Measurements from ENCODE around the gene PRSS57.
"Not testable (repeated sequence)": the region's sequence is repeated elsewhere in the genome, so short reads cannot be mapped to it uniquely, and the experiment has no call there.

The PRSS57 gene

DNA sequence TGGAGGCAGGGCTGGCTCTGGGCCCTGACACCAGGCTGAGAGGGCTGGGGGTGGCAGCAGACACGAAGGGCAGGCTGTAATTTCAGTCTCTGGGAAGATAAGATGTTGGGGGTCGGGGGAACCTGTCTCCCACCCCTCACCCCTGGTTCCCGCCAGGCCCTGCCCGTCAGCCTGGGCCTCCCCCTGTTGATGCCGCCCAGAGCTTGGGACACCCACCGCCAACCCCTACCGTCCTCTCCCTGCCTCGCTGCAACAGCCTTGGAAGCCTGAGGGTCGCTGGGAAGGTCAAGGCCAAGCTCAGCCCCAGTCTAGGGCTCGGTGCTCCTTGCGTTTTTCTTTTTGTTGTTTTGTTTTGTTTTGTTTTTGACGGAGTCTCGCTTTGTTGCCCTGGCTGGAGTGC, 28.0 kb upstream of the PRSS57 start:
- no peak for DNase-seq

DNA sequence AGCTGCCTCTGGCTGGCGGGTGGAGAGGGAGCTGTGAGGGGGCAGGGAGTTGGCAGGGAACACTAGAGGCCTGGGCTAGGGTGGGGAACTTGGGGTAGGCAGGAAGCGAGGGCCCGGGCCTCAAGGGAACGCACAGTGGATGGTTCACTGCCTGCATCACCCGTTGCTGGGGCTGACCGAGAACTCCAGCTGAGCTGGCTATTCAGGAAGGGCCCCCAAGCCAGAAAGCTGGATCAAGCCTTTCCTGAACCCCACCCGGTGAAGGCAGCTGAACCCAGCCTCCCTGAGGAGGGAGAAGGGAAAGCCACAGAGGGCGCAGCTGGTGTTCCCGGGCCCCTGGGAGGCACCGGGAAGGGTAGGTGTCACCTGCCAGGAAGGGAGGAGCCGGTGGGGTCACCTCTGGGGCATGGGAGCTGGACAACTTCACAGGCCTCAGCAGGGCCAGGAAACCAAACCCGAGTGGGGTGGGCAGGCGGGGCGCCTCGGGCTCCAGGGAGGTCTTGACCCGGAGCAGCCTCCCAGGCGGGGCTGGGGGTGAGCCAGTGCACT, 27.4 kb upstream of the PRSS57 start:
- DNase-seq: no peak

DNA sequence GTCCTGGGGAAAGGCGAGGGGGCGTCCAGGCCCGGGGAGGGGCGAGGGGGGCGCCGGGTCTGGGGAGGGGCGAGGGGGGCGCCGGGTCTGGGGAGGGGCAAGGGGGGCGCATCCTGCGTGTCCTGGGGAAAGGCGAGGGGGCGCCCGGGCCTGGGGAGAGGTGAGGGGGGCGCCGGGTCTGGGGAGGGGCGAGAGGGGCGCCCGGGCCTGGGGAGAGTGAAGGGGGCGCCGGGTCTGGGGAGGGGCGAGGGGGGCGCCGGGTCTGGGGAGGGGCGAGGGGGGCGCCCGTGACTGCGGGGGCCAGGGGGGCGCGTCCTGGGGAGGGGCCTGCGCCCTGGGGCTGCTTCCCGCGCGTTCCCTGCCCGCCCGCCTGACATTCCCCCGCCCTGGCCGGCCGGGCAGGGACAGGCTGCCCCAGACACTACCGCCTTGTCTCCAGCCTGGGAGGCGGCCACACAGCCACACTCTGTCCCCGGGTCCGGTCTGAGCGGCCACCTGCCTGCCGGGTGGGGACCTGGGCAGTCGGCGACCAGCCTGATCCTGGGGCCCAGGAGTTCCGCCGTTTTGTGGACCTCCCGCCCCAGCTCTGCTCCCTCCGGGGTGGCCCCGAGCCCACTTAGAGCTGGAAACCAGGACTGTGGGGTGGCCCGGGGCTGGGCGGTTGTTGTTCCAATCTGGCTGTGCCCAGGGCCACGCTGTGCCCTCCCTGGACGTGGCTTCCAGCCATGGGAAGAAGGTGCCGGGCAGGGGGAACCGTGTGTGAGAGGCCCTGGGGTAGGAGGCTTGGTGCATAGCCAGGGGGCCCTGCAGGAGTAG, 25.3 kb upstream of the PRSS57 start:
- DNase-seq: peak; percentile 68

DNA sequence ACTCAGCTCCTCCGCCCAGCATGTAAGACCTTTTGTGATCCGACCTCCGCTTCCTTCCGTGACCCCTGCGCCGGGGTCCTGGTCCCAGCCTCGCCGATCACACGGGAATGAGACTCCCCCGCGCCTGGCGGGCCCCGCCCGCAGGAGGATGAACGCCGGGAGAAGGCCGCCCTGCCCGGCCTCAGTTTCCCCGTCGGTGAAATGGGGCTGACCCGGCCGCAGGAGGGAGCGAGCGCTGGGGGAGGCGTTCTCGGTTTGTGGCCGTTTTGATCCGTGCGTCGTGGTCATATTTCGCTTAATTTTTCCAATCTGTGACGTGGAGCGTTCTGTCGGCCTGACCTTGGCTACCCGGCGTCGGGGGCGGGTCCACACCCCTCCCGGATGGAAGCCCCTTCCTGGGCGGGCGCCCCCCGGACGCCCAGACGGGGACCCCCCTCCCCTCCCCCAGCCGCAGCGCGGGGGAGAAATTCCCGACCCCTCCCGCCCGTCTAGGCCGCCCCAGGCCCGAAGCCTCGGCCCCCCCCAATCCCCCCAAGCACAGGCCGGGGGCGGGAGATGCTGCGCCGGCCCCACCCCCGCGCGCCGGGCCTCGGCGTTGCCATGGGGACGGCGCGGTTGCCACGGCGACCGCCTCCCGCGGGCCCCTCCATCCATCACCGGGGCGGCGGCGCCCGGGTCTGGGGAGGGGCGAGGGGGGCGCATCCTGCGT, 24.5 kb upstream of the PRSS57 start:
- DNase-seq: no peak

DNA sequence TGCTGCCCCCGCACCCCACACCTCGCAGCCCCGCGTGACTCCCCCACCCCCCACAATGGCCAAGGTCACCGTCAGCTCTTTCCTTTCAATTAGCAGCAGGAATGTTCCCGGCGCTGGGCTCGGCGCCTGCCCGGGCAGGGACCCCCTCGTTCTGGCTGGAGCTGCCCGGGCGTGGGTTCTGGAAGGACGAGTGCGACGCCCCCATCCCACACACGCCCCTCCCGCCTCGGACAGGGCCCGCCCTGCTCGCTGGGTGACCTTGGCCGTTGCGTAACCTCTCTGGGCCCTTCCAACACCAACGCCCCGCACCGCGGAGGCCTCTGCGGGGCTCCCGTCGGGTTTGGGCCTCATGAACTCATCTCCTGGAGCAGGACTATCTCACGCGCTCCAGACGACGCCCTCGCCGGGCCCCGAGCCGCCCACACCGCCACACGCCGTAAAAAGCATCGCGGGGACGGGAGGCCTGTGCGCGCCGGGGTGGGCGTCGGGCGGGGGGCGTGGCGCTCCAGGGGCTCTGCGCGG, 23.8 kb upstream of the PRSS57 start:
- peak; percentile 63 for DNase-seq

DNA sequence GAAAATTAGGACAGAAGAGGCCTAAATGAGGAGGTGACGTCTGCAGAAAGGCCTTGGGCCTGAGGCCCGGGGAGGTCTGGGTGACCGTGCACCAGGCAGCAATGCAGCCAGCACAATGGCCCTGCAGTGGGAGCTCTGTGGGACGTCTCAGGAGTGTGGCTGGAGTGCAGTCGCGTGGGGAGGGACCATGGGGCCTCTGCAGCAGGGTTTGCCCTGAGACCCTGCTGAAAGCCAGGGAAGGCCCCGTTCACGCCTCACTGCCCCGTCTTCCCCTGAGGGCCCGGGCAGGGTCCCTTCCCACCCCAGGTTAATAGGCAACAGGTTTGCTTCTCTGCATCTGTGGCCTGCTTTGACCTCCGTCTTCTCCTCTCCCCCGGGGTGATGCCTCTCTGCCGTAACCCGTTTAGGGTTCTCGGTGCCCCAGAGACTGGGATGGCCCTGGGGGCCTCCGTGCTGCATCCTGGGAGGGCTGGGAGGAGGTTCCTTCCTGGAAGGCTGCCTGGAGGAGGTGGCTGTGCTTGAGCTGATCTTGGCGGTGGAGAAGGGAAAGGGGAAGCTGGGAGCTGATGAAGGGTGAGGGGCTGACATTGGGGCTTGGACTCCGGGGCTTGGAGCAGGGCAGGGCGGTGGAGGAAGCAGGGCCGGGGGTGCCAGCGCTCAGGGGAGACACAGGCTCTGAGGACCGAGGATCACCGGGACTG, 23.1 kb upstream of the PRSS57 start:
- peak; percentile 73 for DNase-seq

DNA sequence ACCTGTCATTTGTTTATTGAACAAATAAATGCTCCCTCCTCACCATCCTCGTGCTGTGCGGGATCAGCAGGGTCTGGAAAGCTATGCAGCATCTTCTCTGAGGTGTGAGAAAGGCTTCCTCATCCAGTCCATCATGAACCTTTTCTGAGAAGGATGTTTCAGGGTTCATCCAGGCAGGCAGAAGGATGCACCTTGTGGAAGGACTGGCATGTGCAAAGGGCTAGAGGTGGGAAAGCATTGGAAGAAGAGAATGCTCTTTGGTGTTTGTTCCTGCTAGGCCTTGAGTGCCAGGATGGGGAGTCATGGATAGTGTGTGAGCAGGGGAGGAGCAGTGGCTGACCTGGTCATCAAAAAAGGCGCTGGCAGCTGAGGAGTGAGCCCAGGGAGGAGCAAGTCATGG, 20.1 kb upstream of the PRSS57 start:
- no peak for DNase-seq

DNA sequence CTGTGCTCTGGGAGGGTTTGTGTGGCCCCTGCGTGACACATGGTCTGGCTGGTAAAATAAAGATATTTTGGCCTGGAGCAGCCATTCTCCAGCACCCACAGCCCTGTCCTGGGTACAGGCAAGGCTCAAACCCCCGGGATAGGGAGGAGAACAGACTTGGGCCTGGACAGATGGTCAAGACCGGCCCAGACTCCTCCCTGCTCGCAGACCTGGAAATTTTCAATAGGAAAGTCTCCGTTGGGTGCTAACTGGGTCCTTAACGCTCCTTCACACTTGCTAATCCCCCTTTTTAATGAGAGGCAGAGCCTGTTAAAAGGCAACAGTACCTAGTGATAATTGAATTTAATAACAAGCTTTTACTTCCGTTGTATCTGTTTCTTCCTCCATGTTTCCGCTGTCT, 16.0 kb upstream of the PRSS57 start:
- DNase-seq: no peak

DNA sequence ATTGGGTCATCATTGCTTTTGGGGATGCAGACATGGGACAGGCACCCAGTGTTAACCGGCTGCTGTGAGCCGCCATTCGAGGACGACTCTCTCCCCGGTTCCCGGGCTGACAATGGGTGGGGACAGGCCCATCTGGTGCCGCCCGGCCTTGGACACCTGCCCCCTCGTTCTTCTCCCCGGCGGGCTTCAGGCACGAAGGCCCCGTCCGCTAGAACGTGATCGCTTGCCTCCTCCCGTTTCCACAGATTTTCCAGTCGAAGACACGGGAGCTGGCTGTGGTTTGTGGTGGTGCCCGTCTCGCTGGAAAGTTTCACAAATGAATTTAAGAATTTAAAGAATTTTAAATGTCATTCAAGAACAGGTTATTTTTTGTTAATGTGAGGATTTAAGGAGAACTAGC, 15.5 kb upstream of the PRSS57 start:
- DNase-seq: no peak

DNA sequence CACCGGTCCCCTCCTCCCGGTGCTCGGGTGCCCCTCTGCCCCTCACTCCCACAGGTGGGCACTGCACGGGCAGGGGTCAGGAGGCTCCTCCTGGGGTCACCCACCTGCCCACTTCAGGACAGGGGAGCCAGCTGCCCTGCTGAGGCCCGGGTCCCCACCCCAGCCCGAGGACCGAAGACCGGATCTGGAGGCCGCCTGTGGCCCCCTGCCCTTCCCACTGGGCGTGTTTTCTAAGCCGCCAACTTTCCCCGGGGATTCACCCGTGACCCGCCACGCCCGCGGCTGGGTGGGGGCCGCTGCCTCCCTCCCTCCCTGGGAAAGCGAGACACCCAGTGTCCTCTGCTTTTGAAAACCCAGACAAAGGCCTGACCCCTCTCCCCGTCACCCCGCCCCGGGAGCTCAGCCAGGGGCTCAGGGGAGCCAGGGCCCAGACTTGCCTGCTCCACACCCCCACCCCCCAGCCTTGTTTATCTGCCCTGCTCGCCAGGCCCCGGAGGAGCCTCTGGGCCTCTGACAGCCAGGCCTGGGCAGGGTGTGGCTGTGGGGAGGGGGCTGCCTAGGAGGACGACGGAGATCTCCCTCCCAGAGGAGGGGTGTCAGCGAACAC, 14.8 kb upstream of the PRSS57 start:
- no peak for DNase-seq

DNA sequence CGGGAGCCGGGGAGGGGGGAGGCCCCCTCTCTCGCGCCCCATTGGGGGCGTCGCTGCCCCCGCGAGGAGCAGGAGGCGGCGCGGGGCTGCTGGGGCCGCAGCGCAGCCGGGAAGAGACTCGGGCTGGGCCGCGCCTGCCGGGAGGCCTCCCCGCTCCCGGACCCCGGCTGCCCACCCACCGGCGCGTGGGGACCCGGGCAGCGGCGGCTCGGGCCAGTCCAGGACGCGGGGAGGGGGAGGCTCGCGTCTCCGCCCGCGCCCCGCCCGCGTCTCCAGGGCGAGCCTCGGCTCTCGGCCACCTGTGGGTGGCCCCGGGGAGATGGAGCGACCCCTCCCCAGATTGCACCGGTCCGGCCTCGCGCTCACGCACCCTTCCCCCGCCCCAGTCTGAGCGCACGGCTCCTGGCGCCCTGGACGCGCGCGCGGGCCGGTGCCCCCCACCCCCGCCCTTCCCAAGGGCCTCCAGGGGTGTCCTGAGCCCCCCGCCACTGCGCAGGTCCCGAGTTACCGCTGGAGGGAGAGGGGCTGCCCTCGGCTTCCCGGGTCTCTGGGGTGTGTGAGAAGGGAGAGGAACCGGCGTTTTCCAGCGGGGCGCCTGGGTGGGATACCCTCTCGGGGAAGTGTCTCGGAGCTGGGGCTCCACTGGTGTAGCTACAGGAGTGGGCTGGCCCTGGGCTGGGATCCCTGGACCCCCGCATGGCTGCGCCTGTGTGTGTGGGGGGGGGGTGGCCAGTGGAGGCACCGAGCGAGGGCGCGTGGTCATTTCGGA, 14.1 kb upstream of the PRSS57 start:
- DNase-seq: no peak

DNA sequence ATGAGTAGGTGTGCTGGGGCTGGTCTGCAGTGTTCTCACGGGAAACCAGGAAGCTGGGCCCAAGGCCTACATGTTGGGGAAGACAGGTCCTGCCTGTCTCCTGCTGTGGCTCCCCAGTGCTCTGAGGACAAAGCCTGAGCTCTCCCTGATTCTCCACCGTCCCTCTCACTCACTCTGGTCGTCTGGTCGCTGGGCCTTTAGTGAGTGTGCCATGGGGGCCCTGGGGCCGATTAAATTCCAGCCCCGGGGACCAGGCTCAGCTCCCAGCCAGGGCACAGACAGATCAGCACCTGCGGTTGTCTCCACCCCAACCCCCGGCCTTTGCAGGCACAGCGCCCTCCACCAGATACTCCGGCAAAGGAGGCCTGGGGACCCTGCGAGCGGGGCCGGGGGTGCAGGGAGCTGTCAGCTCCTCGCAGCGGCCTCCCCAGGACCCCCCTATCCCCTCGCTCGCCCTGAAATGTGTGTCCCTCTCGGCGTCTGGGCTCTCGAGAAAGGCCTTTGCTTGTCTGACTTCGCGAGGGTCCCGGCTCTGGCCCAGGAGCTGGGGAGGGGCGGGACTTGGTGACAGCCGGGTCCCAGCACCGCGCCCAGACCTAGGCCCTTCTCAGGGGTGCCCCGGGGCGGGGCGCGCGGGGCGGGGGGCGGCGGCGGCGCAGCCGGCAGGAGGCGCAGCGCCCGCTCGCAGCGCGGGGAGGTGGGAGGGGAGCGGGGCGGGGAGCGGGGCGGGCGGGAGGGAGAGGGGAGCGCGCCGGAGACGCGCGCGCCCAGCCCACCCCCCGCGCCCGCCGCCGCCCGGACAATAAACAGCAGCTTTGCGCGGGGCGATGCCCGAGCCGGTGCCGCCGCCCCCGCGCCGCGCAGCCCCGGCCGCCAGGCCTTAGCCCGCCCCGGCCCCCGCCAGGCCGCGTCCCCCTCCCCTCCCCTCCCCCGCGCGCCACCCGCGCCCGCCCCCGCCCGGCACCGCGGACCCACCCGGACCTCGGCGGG, 13.2 kb upstream of the PRSS57 start, which contains the start of gene PALM:
PALM (plus strand) TSS at position 782 of the 990 bp plus-strand sequence. CDS start 212 bp downstream, outside the sequence.
- DNase-seq: peak; percentile 66

DNA sequence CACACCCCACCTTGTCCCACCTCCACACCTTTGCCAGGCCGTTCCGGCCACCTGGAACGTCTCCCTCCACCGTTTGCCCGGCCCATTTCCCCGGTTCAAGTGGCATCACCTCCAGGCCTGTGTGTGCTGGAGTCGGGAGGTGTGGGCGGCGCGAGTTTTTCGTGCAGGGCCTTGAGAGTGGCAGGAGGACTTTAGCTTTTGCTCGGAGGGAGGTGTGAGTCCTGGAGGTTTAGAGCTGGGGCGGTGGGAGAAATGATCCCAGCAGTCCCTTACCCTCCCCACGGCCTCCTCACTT, 9.1 kb upstream of the PRSS57 start:
- no peak for DNase-seq

DNA sequence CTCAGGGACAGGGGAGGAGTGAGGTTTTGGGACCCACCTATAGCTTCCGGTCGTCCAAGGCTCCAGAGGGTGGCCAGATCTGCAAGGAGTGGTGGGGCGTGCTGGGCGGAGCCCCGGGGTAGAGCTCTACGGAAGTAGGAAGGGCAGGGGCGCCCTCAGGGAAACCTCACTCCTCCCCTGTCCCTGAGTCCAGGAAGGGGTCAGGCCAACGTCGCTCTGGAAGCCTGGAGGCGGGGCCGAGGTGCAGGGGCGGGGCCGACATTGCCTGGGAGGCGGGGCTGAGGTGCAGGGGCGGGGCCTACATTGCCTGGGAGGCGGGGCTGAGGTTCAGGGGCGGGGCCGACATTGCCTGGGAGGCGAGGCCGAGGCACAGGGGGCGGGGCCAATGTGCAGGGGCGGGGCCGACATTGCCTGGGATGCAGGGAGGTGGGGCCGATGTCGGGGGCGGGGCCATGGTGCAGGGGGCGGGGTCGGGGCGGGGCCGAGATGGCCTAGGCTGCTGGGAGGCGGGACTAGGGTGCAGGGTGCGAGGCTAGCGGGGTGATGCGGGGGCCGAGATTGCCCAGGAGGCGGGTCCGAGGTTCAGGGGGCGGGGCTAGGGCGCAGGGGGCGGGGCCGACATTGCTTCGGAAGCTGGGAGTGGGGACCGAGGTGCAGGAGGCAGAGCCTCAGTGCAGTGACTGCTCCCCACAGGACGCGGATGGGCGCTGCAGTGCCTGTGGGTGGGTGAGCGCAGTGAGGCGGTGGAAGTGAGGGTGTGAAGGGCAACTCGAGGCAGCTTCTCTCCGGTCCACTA, 8.6 kb upstream of the PRSS57 start:
- DNase-seq: no peak

DNA sequence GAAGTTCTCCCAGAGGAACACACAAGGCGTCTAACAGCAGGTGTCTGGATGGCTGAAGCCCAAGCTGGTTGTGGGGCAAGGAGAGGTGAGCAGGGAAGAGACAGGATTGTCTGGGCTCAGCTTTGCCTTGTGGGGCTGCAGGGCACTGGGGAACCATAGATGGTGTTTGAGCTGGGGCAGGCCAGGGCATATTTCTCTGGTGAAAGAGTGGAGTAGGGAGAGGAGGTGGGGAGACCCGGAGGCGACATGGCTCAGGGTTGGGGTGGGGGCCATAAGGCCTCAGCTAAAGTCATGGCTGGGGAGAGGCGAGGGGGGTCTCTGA, 8.0 kb upstream of the PRSS57 start:
- no peak for DNase-seq

DNA sequence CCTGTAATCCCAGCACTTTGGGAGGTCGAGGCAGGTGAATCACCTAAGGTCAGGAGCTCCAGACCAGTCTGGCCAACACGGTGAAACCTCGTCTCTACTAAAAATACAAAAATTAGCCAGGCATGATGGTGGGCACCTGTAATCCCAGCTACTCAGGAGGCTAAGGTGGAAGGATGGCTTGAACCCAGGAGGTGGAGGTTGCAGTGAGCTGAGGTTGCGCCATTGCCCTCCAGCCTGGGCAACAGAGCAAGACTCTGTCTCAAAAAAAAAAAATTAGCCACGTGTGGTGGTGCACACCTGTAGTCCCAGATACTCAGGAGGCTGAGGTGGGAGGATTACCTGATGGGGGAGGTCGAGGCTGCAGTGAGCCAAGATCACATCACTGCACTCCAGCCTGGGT, 7.6 kb upstream of the PRSS57 start:
- DNase-seq: not testable (repeated sequence)

DNA sequence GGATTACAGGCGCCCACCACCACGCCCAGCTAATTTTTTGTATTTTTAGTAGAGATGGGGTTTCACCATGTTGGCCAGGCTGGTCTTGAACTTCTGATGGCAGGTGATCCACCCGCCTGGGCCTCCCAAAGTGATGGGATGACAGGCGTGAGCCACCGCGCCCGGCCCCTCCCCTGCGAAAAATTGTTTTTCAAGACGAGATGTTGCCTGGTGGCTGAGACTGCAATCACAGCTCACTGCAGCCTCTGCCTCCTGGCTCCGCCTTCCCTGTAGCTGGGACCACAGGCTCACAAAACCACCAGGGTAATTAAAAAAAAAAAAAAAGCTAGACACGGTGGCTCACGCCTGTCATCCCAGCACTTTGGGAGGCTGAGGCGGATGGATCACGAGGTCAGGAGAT, 4.6 kb upstream of the PRSS57 start:
- not testable (repeated sequence) for DNase-seq

DNA sequence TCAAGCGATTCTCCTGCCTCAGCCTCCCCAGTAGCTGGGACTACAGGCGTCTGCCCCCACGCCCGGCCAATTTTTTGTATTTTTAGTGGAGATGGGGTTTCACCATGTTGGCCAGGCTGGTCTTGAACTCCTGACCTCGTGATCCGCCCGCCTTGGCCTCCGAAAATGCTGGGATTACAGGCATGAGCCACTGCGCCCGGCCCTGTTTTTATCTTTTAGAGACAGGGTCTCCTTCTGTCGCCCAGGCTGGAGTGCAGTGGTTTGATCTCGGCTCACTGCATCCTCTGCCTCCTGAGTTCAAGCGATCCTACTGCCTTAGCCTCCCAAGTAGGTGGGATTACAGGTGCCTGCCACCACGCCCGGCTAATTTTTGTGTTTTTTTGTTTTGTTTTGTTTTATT, 3.3 kb upstream of the PRSS57 start:
- not testable (repeated sequence) for DNase-seq

DNA sequence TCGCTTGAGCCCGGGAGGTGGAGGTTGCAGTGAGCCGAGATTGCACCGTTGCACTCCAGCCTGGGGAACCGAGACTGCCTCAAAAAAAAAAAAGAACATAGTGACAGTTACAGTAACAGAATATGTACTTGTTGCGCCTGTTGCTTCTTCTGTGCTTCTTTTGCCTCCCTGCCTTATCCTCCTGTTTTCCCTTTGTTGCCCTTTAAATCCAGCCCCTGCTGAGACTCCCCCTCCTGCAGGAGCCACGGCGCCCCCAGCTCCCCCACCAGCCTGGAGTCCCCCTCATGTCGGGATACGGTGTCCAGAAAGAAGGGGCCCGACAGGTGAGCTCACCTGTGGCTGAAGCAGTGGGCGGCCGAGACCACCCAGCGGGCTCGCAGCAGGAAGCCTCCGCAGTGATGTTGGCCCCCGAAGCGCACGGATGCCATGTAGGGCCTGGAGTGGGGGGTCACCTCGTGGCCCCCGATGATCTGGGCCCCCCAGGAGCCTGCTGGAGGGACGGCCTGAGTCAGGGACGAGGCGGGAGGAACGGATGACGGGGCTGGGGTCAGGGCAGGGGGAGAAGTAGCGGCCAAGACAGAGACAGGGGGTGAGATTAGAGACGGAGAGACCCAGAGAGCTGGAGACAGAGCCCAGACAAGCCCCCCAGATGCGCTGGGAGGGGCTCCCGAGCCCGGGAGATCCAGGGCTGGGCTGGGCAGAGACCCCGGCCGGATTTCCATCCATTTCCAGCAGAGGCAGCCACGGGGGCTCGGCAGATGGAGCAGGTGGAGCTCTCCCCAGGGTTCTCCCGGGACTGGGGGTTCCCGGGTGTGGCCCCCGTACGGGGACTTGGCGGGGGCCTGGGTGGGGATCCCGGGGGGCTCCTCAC, 536 bp downstream of the PRSS57 start:
- DNase-seq: no peak

Data from right kidney (tissue), 1 donor.